Tongue (tissue), 2 donors: ENCODE results near the gene SLAMF9. TPM values are rescaled to one million over a fixed set of nuclear protein-coding genes. Genes with fewer than 3 reads are reported as not detected.

Source experiments
- DNase-seq: peaks from one replicate; pipeline ENCODE4 v3.0.0-alpha.2; 2015
- total RNA-seq: library from RNA; depleted of rRNA; stranded (reverse); fragments of >200 nt; gene quantifications from one replicate; pipeline ENCODE4 v1.2.3, GENCODE V29; 2014

SLAMF9 gene
- total RNA-seq, 1 donor from 2014 or later = not detected

DNA sequence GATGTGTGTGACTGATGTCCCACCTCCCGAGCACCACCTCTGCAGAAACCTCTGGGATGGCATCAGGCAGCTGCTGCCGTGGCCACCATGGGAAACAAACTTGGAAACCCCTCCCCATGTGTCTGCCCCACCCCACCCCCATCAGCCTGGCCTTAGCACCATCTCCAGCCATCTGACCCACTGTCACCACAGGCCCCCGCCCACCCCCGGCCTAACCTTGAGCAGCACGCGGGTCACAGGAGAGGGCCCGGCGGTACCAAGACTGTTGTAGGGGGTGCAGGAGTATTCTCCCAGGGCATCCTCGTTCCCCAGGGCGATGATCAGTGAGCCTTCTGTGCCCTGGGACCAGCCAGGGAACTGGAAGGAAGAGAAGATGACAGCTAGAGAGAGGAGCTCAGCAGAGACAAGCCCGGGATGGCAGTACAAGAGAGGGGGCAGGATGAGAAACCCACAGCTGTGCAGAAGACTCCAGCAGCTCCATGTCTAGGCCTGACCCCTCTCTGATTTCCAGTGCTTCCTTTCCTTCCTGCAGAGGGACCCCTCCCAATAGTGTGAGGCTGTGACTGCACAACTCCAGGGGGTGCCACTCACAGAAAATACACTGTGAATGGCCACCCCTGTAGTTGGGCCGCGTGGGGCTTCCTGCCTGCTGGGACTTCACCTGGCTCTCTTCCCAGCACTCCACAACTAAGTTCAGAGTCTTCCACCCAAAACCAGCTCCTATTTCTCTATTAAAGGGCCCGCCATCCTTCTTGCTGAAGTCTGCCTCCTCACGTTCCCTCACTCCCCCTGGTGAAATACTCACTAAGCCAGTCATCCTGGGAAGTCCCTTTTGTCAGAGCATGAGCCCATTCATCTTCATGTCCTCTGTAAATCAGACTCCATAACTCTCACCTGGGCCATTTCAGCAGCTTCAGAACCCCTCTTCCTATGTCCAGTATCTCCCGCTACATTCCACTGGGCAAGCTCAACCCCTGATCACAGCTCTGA, 21.4 kb downstream of the SLAMF9 start:
- DNase-seq = no peak

DNA sequence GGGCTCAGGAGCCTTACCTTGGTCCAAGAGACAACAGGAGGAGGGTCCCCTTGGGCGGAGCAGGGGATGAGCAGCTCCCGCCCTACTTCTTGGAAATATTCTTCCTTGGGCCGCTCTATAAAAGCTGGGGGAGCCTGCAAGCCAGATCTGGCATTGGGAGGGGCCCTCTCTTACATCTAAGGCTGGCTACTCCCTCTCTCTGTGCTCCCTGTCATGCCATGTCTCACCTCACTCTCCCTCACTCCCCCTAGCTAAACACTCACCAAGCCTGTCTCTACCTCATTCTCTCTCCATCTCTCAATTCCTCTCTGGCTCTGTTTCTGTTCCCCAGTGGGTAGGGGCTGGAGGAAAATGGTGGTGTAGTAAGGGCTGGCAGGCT, 22.3 kb downstream of the SLAMF9 start:
- DNase-seq = no peak

DNA sequence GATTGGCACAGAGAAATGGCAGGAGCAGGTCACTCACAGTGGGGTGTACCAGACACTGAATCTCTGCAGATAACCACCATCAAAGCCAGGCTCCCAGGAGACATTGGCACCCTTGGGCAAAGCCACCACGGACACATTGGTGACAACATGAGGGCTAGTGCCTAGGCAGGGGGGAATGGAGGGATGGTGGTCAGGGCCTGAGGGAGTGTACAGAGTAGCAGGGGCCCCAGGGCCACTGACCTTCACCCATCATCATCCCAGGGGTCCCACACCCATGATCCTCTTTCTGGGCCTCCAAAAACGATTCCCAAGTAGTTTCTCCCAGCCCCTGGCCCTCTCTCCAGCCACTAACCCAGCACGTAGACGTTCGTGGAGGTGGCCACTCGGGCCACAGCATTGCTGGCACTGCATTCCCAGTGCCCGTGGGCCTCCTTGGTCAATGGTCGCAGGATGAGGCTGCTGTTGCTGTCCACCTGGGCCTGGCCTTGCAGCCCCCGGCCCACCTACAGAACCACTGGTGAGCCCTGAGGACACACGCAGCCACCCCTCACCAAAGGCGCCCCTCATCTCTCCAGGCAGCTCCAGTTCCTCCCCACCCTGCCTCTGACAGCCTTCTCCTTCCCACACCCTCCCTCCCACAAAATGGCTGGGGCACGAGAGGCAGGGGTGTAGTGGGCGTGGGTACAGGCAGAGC, 22.8 kb downstream of the SLAMF9 start:
- no peak for DNase-seq

DNA sequence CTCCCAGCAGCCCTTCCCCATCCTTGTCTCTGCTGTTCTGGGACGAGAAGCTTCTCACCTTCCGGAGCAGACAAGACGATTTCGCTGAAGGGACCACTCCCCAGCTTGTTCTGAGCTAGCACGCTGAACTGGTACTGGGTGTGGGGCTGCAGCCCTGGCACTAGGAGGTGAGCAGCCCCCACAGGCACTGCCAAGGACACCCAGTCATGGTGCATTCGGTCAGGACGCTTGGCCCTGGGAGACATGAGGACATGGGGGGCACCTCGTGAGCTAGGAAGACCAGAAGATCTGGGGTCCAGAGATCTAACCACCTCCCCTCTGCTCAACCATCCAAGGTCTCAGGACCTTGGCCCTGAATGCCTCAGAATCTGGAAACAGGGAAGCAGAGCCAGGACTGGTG, 23.4 kb downstream of the SLAMF9 start:
- DNase-seq = no peak

DNA sequence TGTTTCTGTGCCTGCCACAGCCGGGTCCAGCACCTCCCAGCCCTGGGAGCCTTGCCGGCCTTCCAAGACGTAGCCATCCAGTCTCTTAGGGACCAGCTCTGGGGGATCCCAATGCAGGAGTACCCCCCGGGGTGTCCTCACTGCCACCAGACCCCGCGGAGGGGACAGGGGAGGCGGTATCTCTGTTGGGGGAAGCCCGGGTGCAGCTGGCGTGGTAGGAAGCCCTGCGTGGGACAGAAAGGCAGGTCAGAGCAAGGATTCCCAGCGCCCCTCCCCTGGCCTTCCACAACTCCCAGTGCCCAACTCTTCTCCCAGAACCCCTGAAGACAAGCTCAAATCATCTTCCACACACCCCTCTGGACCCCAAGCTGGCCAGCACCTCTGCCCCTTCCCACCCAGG, 23.8 kb downstream of the SLAMF9 start:
- DNase-seq = no peak

DNA sequence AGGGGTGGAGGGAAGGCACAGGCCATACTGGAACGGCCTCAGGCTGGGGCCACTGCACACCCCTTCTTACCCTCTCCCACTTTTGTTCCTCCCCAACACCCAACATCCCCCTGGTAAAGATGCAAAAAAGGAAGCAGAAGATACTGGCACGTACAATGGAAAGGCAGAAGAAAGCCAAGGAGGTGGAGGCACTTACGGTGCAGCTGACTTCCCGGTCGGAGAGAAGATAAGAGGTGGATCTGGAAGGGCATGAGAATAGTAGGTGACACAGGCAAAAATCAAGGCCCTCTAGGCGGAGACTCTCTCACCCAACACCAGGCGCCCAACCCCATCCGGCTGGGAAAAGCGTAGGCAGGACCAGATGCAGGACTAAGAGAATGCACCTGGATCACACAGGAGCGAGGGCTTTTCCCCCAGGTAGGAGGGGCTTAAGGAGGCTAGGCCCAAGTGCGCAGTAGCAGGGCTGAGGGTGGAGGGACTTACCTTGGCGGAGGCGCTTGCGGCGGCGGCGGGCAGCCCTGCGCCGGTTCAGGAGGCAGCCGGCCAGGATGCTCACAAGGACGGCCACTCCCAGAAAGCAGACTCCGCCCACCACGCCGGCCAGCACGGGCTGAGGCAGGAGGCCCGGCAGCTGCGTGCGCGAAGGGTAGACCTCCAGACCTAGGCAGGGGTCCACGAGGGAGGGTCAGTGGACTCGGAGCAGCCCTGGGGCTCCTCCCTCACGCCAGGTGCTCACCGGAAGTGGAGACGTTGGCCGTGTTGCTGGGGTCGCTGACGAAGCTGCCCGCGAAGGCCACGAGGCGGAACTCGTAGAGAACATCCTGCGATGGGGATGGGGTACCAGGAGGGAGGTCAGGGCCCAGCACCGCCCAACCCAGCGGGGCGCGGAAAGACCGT, 24.6 kb downstream of the SLAMF9 start:
- DNase-seq = no peak

DNA sequence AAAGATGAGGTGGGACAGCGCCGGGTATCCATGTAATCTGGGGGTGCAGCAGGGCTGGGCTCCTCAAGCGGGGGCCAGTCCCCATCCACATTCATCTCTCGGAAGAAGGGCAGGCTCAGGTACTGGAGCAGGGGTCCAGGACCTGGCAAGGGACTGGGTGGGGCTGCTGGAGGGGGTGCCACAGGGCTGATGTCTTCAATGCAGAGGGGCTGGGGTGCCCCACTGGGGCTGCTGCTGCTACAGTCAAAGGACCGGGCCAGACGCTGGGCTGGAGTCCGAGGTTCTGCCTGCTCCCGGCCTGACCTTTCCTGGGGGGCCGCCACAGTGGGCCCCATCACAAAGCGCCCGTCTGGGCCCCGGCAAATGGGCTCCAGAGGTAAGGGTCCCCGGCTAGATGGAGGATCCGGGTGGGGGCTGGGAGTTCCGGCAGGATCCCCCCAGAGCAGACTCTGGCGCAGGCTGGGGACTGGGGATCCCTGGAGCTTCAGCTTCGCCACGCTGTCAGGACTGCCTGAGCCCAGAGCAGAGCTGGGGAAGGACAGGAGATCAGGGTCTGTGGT, 25.5 kb downstream of the SLAMF9 start:
- no peak for DNase-seq

DNA sequence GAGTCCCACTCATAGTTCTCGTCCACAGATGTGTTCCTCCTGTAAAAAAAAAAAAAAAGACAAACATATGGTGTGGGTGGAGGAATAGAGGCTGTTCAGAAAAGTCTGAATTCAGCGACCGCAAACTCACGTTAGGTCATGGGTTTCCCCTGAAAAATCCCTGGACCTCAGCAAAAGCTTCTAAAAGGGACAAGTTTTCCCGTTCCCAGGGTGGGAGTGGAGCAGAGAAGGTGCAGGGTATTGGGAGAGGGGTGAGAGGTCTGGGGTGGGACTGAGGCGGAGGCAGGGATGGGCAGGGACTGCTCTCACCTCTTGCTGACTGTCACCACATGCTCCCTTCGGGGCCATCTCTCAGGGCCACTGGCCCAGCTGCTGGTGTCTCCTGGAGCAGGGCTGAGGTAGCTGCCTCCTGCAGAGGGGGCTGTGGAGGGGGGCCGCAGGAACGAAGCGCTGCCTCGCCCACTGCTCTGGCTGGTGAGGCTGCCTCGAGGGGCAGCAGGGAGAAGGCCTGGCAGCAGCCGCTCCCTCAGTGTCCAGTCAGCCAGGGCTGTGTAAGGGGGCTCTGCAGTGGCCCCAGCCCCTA, 26.1 kb downstream of the SLAMF9 start:
- no peak for DNase-seq

DNA sequence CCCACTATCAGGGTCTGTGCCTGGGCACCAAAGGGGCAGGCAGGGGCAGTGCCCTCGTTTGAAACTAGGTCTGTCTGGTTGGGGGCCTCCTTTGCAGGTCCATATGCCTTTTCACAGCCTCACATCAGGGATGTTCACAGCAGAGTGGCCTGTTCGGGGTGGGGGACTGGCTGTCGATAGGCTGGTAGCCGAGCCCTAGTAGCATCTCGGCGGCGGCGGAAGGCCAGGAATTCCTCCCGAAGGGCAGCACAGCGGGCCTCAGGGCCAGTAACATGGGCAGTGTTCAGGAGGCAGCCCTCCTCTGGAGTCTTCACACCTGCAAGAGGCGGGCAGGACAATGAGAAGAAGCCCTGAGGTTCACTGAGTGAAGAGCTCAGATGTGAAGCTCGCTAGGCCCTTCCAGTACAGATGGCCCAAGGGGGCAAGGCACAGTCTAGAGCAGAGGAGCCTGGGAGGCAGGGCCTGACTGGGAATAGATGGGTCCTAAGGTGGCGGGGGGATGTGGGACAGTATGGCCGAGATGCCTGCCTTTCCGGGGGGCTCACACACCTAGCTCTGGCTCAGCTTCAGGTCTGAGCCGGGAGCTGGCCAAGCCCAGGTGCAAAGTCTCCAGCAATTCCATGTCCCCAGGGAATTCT, 26.7 kb downstream of the SLAMF9 start:
- no peak for DNase-seq

DNA sequence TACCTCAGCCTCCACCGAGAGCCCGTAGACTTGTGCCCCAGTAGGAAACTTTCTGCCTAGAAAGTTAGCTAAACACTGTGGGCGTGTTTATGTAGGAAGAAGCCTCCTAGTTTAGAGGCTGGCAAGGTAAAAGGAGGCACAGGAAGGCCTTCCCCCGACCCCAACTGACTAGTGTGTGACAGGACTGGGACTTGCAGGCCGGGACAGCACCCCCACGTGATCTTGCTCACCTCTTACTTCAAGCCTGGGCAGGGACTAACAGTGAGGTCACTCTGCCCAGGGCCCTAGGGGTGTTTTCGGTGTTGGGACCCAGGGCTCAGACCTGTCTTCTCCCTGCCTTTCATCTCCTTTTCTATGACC, 28.3 kb downstream of the SLAMF9 start:
- no peak for DNase-seq

DNA sequence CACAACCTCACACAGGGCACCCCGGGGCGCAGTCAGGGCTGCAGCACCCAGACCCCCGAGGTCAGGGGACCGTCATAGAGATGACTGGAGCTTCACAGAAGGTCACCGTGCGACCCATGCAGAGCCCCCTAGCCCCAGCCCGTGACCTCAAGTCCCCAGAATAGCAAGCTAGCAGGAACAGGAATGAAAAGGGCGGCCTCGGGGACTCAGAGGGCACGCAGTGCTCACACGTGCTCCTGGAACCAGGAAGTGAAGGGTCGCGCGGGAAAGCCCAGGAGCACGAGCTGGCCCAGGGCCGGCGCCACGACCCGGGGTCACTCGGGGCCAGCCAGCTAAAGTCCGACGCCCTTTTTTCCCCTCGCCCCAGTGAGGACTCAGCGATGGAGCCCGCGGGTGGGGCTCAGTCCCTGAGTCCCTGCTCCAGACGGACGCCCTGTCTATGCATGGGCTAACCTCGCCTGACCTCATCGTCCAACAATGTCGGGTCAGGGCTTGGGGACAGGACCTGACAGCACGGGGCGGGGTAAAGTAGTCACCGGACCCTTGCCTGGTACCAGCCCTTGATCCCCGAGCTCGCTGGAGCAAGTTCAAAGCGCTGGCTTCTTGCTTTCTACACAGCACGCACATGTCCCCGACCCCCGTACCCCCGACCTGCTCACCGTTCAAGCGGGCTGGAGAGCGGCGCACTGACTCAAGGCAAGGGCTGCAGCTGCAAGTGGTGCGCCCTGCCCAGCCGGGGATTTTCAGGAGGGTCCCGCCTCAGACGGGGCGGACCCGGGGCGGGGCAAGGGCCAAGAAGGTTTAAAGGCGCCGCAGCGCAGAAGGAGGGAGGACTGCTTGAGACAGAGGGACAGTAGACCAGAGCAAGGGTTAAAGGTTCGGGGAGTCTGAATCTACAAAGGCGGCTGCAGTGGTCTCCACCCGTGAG, 29.0 kb downstream of the SLAMF9 start, which contains the start of gene TAGLN2:
Gene TAGLN2 (minus strand): TSS at position 717 of the 928 bp plus-strand sequence. CDS start 4,998 bp downstream, outside the sequence.
- DNase-seq = peak; percentile 97

DNA sequence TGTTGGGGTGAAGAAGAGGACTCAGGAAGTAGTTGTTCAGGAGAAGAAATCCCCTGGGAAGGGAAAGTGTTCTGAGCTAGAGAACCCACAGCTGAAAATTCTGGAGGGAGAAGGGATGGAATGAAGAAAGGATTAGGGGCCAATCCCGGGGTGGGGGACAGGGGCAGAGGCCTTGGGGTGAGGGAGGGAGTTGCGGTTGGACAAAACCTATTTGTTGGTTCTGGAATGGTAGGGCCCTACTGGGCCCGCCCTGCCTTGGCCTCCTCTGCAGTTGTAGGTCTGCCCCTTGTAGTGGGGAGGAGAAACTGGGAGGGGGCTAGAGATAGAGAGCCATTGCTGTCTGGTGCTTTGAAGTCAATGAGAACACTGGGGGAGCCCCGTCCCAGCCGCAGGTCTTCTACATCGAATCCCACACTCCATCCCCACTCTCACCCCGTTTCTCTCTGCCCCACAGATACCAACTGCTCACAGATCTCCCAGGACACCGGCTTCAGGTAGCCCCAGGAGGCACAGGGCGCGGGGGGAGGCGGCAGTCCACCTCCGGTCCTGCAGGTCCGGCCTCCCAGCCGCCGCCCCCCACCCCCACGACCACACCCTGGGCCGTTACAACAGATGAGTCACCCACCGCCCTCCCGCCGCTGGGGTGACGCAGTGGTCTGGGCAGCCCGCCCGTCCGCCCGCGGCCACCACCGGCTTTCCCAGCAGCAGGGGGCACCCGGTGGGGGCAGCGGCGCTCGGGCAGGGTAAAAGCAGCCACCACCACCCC, 29.8 kb downstream of the SLAMF9 start:
- peak; percentile 87 for DNase-seq

DNA sequence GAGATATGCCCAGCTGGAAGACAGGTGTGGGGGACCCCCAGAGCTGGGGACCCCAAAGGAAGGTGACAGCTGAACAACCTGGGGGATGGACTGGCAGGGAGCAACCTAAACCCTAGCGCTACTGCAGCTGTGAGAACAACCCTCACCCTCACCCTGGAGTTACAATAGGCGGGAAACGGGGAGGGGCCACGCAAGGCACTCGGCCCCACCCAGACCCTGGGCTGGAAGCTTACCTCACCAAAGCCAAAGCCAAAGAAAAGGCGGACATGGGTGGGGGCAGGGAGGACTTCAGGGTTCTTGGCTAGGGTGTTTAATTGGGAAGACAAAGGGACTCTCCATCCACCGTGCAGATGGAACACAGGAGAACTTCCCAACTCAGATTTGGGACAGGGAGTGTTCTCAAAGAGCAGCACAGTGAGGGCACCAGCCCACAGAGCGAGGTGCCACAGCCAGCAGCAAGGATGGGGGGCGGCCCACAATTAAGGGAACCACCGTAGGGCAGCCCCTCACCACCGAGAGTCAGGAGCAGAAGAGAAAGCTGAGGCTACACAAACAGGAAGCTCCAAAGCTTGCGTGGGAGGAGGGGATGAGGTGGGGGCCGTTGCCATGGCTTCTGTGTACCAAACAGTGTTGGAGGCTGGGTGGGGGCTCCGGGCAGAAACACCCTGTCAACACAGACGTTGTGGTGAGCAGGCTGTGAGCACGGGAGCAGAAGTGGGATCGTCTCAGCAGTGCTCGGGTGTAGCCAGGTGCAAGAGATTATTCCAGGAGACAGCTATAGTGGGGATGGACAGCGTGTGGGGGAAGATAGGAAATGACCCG, 30.6 kb downstream of the SLAMF9 start:
- peak; percentile 94 for DNase-seq

DNA sequence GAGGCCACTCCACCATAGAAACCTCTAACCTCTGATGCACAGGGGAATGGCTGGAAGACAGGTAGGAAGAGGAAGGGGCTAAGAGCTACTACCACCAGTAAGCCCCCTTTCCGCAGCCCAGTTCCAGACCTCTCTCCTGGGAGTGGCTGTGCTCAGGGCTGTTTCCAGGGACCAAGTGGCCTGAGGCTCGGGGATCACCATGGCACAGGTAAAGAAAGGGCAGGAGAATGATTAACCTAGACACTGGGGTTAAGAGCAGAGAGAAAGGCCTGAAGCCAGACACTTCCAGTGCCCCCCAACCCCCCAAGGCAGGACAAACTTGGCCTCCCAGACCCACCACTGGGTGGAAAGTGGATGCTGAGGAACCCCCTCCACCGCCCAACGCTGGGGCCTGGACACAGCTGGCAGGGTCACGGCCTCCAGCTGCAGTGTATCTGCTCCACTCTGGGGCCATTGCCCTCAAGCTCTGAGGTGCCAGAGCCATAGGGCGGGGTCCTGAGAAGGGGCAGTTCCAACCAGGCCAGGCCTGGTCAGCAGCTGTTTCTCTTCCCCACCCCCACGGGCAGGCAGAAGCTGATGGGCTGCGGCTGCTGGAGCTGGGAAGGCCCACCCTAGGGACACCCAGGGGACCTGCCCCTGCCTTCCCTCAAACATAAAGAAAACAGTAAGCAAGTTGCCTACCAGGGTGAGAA, 31.4 kb downstream of the SLAMF9 start:
- peak; percentile 93 for DNase-seq

DNA sequence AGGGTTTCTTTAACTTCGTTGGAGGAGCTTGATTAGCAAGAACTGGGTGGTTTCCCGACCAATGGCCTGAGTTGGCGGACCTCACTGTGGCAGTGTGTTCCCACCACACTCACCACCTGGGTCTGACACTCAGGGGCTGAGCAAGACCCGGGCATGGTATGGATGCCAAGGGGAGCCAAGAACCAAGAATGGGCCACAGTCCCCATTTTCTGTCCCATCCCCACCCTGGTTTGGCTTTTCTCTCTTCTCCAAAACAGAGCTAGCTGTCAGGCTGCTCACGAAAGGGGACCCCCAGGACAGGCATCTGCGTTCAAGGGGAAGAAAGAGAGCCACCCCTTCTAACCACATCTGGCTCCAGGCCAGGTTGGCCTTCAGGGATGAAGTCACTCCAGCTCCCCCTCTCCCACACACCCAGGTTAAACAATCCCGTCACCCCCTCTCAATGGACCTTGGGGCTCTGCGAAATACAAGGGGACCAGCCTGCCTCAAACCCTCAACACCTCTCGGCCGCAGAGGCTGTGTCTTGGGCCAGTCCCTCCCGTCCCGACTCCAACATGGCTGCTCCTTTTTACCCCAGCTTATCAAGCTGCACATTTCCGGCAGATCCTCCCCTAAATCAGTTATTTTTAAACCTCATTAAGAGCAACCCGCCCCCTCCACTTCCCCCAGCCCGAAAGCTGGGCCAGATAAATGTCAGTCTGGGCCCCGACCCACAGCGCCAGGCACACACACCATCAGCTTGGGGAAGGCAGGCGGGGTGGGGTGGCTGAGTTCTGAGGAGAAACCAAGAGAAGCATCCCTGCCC, 32.1 kb downstream of the SLAMF9 start:
- no peak for DNase-seq

DNA sequence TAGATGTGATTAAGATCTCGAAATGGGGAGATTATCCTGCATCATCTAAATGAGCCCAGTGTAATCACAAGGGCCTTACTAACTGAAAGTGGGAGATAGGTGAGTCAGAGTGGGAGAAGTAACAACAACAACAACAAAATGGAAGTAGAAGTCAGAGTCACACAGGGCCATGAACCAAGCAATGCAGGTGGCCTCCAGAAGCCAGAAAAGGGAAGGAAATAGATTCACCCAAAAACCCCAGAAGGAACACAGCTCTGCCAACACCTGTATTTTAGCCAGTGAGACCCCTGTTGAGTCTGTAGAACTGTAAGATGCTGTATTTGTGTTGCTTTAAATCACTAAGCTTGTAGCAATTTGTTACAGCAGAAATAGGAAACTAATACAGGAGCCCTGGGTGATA, 32.8 kb downstream of the SLAMF9 start:
- DNase-seq = no peak

DNA sequence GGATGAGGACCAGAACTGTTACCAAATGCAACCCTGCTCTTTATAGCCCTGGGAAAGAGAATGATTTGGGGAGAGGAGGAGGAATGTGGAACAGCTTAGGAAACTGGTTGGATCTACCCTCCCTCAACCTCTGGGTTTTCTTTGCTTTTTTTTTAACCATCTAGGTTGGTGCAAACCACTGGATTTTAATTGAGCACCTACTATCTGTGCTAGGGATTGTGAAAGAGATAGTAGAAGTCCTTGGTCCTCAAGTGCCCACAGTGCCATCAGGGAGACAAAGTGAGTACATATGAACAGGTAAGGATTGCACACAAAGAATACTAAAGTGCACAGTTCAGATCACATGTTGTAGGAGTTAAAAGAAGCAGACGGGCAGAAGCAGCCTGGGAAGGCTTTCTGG, 33.4 kb downstream of the SLAMF9 start:
- DNase-seq = no peak
